T47D (cell line): ENCODE measurements around the gene CAMKMT.
"Not testable (repeated sequence)": the region's sequence is repeated elsewhere in the genome, so short reads cannot be mapped to it uniquely, and the experiment has no call there.

Experiments used
- DNase-seq, 2 experiments: peaks; one replicate each; pipeline versions ENCODE4 v3.0.0 to v3.0.0-alpha.2; 2011 to 2012; ENCODE audit warnings: low read depth in 1 of 2, low spot score in 1 of 2
- JUND ChIP-seq: IDR thresholded peaks from 2 replicates; pipeline ENCODE4 v1.6.1; 2012; ENCODE audit warnings: low read depth
- in situ Hi-C: cut with HindIII; loops from 2 replicates; pipeline ENCODE4 v1.10.0; 2016; ENCODE audit warnings: low sequenced_read_pairs, low pct_unique_long_range_greater_than_20kb

Gene CAMKMT

GRCh38 chr2:44498551-44498950, 136.8 kb downstream of the CAMKMT start:
- DNase-seq = no peak
- in situ Hi-C loops = no loop called here
- TF ChIP-seq JUND = no peak

GRCh38 chr2:44505664-44506063, 143.9 kb downstream of the CAMKMT start:
- in situ Hi-C loops, DNase-seq: not testable (repeated sequence)

GRCh38 chr2:44510246-44510645, 148.5 kb downstream of the CAMKMT start:
- in situ Hi-C loops = no loop called here
- no peak for DNase-seq
- TF ChIP-seq JUND = no peak

- in situ Hi-C loops = no loop called here
- TF ChIP-seq JUND = no peak
- DNase-seq = no peak
These were observed 153.7 kb downstream of the CAMKMT start for GRCh38 chr2:44515416-44515815.

GRCh38 chr2:44519026-44519425, 157.3 kb downstream of the CAMKMT start:
- in situ Hi-C loops = no loop called here

GRCh38 chr2:44522846-44523245, 161.1 kb downstream of the CAMKMT start:
- TF ChIP-seq JUND = no peak
- no peak for DNase-seq
- in situ Hi-C loops = no loop called here

More at GRCh38 chr2:44519026-44519425, 157.3 kb downstream of the CAMKMT start:
- TF ChIP-seq JUND = no peak
- no peak for DNase-seq

GRCh38 chr2:44524347-44524926, 162.7 kb downstream of the CAMKMT start:
- no peak for DNase-seq
- in situ Hi-C loops = no loop called here
- no peak for TF ChIP-seq JUND

- DNase-seq = no peak
- TF ChIP-seq JUND = no peak
- in situ Hi-C loops = no loop called here
These were observed 164.6 kb downstream of the CAMKMT start for GRCh38 chr2:44526352-44526751.

- in situ Hi-C loops = no loop called here
- no peak for TF ChIP-seq JUND
- no peak for DNase-seq
These were observed 166.8 kb downstream of the CAMKMT start for GRCh38 chr2:44528595-44528994.

GRCh38 chr2:44529448-44529847, 167.7 kb downstream of the CAMKMT start:
- no peak for TF ChIP-seq JUND
- no peak for DNase-seq
- in situ Hi-C loops = no loop called here

- in situ Hi-C loops = no loop called here
- no peak for DNase-seq
- TF ChIP-seq JUND = no peak
These were observed 169.5 kb downstream of the CAMKMT start for GRCh38 chr2:44531289-44531688.

GRCh38 chr2:44532031-44532430, 170.3 kb downstream of the CAMKMT start:
- TF ChIP-seq JUND = no peak
- DNase-seq = no peak
- in situ Hi-C loops = no loop called here

GRCh38 chr2:44533508-44533907, 171.8 kb downstream of the CAMKMT start:
- in situ Hi-C loops = no loop called here
- DNase-seq = no peak
- no peak for TF ChIP-seq JUND

GRCh38 chr2:44535376-44535775, 173.6 kb downstream of the CAMKMT start:
- no peak for TF ChIP-seq JUND
- in situ Hi-C loops = no loop called here
- DNase-seq = no peak
